Stimulated activated naive CD8-positive, alpha-beta T cell treated with anti-CD3 and anti-CD28 coated beads, Interleukin-15, amount 100 ng/mL, for 72 hours (primary cell): ENCODE results near the gene VEPH1.

Experiments used
- ATAC-seq: fragments of 150-1000 bp; cut with Tn5 transposase; 2 replicates; pipeline ENCODE4 v1.10.0; 2021; ENCODE audit warnings: mild to moderate bottlenecking, moderate library complexity
- DNase-seq, 2 donors: peaks; one replicate each; pipeline ENCODE4 v3.0.0; 2021 to 2022
- H3K27ac Mint-ChIP-seq, 2 donors: one replicate each; pipeline ENCODE4 v1.8.0; 2022; ENCODE audit warnings: mild to moderate bottlenecking in 2 of 2, mixed read lengths in 2 of 2, moderate library complexity in 2 of 2
- H3K27me3 Mint-ChIP-seq: one replicate; pipeline ENCODE4 v1.8.0; 2022; ENCODE audit warnings: mixed read lengths
- H3K4me1 Mint-ChIP-seq: one replicate; pipeline ENCODE4 v1.8.0; 2022; ENCODE audit warnings: mild to moderate bottlenecking, mixed read lengths
- H3K4me3 Mint-ChIP-seq, 2 donors: one replicate each; pipeline ENCODE4 v1.8.0; 2022; ENCODE audit warnings: mild to moderate bottlenecking in 2 of 2, mixed read lengths in 2 of 2, moderate library complexity in 1 of 2
- H3K9me3 Mint-ChIP-seq, 2 donors: one replicate each; pipeline ENCODE4 v1.8.0; 2022; ENCODE audit warnings: mixed read lengths in 2 of 2

The VEPH1 gene

GRCh38 chr3:157249606-157250005 is 253.6 kb downstream of the VEPH1 start:
- ATAC-seq (no peak), DNase-seq (no peak)
- H3K27ac Mint-ChIP-seq, result no peak overlapping the region
- H3K9me3 Mint-ChIP-seq, result no peaks in the 10 kb centered on the region
- peaks cover 13% of the 10 kb centered on the region for H3K4me1 Mint-ChIP-seq
- no peak overlapping the region for H3K4me3 Mint-ChIP-seq
- H3K27me3 Mint-ChIP-seq, result no peaks in the 10 kb centered on the region

- no peaks in the 10 kb centered on the region for H3K27me3 Mint-ChIP-seq
- H3K27ac Mint-ChIP-seq, result no peak overlapping the region
- ATAC-seq (no peak), DNase-seq (no peak)
- H3K4me3 Mint-ChIP-seq, result no peak overlapping the region
- peaks cover 13% of the 10 kb centered on the region for H3K4me1 Mint-ChIP-seq
- no peaks in the 10 kb centered on the region for H3K9me3 Mint-ChIP-seq
These were observed 254.4 kb downstream of the VEPH1 start for GRCh38 chr3:157248590-157249422.

GRCh38 chr3:157247391-157247790 is 255.8 kb downstream of the VEPH1 start:
- Mint-ChIP-seq H3K4me3 (no peak overlapping the region), H3K9me3 (no peaks in the 10 kb centered on the region), H3K4me1 (peaks cover 13% of the 10 kb centered on the region), H3K27ac (no peak overlapping the region), H3K27me3 (no peaks in the 10 kb centered on the region)
- DNase-seq (no peak), ATAC-seq (no peak)

GRCh38 chr3:157242836-157243235 is 260.4 kb downstream of the VEPH1 start:
- Mint-ChIP-seq H3K27me3 (no peaks in the 10 kb centered on the region), H3K9me3 (no peaks in the 10 kb centered on the region), H3K27ac (no peak overlapping the region), H3K4me1 (peaks cover 14% of the 10 kb centered on the region), H3K4me3 (no peak overlapping the region)
- no peak for ATAC-seq
- DNase-seq, result no peak

GRCh38 chr3:157241599-157241998 is 261.6 kb downstream of the VEPH1 start:
- Mint-ChIP-seq H3K27ac (no peak overlapping the region), H3K4me1 (peaks cover 7% of the 10 kb centered on the region), H3K4me3 (no peak overlapping the region), H3K9me3 (no peaks in the 10 kb centered on the region), H3K27me3 (no peaks in the 10 kb centered on the region)
- ATAC-seq (no peak), DNase-seq (no peak)

- no peak for DNase-seq
These were observed 262.8 kb downstream of the VEPH1 start for GRCh38 chr3:157240408-157240807.

GRCh38 chr3:157239082-157239704 is 264.0 kb downstream of the VEPH1 start:
- DNase-seq (peak; percentile 71 to 79), ATAC-seq (peak; percentile 100)
- Mint-ChIP-seq H3K4me3 (no peak overlapping the region), H3K9me3 (no peaks in the 10 kb centered on the region), H3K27ac (no peak overlapping the region), H3K27me3 (no peaks in the 10 kb centered on the region), H3K4me1 (peaks cover 7% of the 10 kb centered on the region)

More at GRCh38 chr3:157240408-157240807, 262.8 kb downstream of the VEPH1 start:
- Mint-ChIP-seq H3K9me3 (no peaks in the 10 kb centered on the region), H3K27ac (no peak overlapping the region), H3K4me1 (peaks cover 7% of the 10 kb centered on the region), H3K27me3 (no peaks in the 10 kb centered on the region), H3K4me3 (no peak overlapping the region)
- ATAC-seq, result no peak

GRCh38 chr3:157238457-157238856 is 264.8 kb downstream of the VEPH1 start:
- Mint-ChIP-seq H3K4me1 (peaks cover 7% of the 10 kb centered on the region), H3K27ac (no peak overlapping the region), H3K27me3 (no peaks in the 10 kb centered on the region), H3K9me3 (no peaks in the 10 kb centered on the region), H3K4me3 (no peak overlapping the region)
- ATAC-seq (no peak), DNase-seq (no peak)

GRCh38 chr3:157237886-157238285 is 265.3 kb downstream of the VEPH1 start:
- no peak overlapping the region for H3K4me3 Mint-ChIP-seq
- ATAC-seq, result no peak

GRCh38 chr3:157235291-157235690 is 267.9 kb downstream of the VEPH1 start:
- DNase-seq, result no peak
- Mint-ChIP-seq H3K27ac (peak overlapping the region in 1 of 2 donors; percentile 40), H3K27me3 (no peaks in the 10 kb centered on the region), H3K4me3 (no peak overlapping the region), H3K9me3 (peaks cover 0 to 5% of the 10 kb centered on the region in 2 donors), H3K4me1 (peaks cover 12% of the 10 kb centered on the region)
- no peak for ATAC-seq

More at GRCh38 chr3:157237886-157238285, 265.3 kb downstream of the VEPH1 start:
- Mint-ChIP-seq H3K9me3 (peaks cover 0 to 3% of the 10 kb centered on the region in 2 donors), H3K27ac (no peak overlapping the region), H3K27me3 (no peaks in the 10 kb centered on the region), H3K4me1 (peaks cover 10% of the 10 kb centered on the region)
- no peak for DNase-seq

GRCh38 chr3:157233923-157234322 is 269.3 kb downstream of the VEPH1 start:
- ATAC-seq, result no peak

GRCh38 chr3:157232141-157232540 is 271.1 kb downstream of the VEPH1 start:
- Mint-ChIP-seq H3K4me1 (peaks cover 6% of the 10 kb centered on the region), H3K4me3 (no peak overlapping the region), H3K27ac (no peak overlapping the region), H3K9me3 (peaks cover 0 to 12% of the 10 kb centered on the region in 2 donors), H3K27me3 (no peaks in the 10 kb centered on the region)
- ATAC-seq (no peak), DNase-seq (no peak)

More at GRCh38 chr3:157233923-157234322, 269.3 kb downstream of the VEPH1 start:
- no peaks in the 10 kb centered on the region for H3K27me3 Mint-ChIP-seq
- no peak overlapping the region for H3K27ac Mint-ChIP-seq
- no peak for DNase-seq
- peaks cover 0 to 5% of the 10 kb centered on the region in 2 donors for H3K9me3 Mint-ChIP-seq
- no peak overlapping the region for H3K4me3 Mint-ChIP-seq
- H3K4me1 Mint-ChIP-seq, result peaks cover 6% of the 10 kb centered on the region

GRCh38 chr3:157231071-157231470 is 272.1 kb downstream of the VEPH1 start:
- peaks cover 0 to 12% of the 10 kb centered on the region in 2 donors for H3K9me3 Mint-ChIP-seq
- no peaks in the 10 kb centered on the region for H3K27me3 Mint-ChIP-seq
- no peak overlapping the region for H3K27ac Mint-ChIP-seq
- H3K4me1 Mint-ChIP-seq, result peaks cover 16% of the 10 kb centered on the region
- no peak for ATAC-seq
- no peak overlapping the region for H3K4me3 Mint-ChIP-seq
- no peak for DNase-seq

- peak overlapping the region; percentile 54 to 67 for H3K4me3 Mint-ChIP-seq
- no peaks in the 10 kb centered on the region for H3K27me3 Mint-ChIP-seq
- DNase-seq, result no peak
- peak overlapping the region; percentile 69 to 94 for H3K27ac Mint-ChIP-seq
- H3K4me1 Mint-ChIP-seq, result peaks cover 24% of the 10 kb centered on the region
- H3K9me3 Mint-ChIP-seq, result peaks cover 0 to 7% of the 10 kb centered on the region in 2 donors
- ATAC-seq, result peak; percentile 92
These were observed 276.9 kb downstream of the VEPH1 start for GRCh38 chr3:157226173-157226847.

GRCh38 chr3:157225001-157225400 is 278.2 kb downstream of the VEPH1 start:
- Mint-ChIP-seq H3K27me3 (no peaks in the 10 kb centered on the region), H3K9me3 (peaks cover 0 to 7% of the 10 kb centered on the region in 2 donors), H3K27ac (no peak overlapping the region), H3K4me3 (peak overlapping the region in 1 of 2 donors; percentile 67), H3K4me1 (peaks cover 24% of the 10 kb centered on the region)
- no peak for DNase-seq
- no peak for ATAC-seq

- Mint-ChIP-seq H3K27me3 (no peaks in the 10 kb centered on the region), H3K9me3 (no peaks in the 10 kb centered on the region), H3K27ac (no peak overlapping the region), H3K4me3 (no peak overlapping the region), H3K4me1 (peaks cover 10% of the 10 kb centered on the region)
- no peak for ATAC-seq
- no peak for DNase-seq
These were observed 282.3 kb downstream of the VEPH1 start for GRCh38 chr3:157220883-157221282.
